Activated B cell treated with CpG ODN at 0.5 μM for 24 hours (primary cell): ENCODE data around the gene MYO7A. TPM values are rescaled to one million over a fixed set of nuclear protein-coding genes. Genes with fewer than 3 reads are reported as not detected.

ENCODE experiments used
- ATAC-seq: fragments of 200-7000 bp; cut with Tn5 transposase; one replicate; pipeline ENCODE4 v1.10.0; 2021; ENCODE audit warnings: low read depth, mild to moderate bottlenecking, moderate library complexity
- CTCF ChIA-PET: fragments of 350-600 bp; sonication (Branson Sonifier 250); formaldehyde crosslinking; loops from one replicate; lab custom pipeline; 2021; ENCODE audit warnings: antibody characterized with exemption; lab: Charles Lee
- POLR2A ChIA-PET: fragments of 350-600 bp; sonication (Branson Sonifier 250); formaldehyde crosslinking; loops from one replicate; lab custom pipeline; 2021; ENCODE audit warnings: antibody characterized with exemption; lab: Charles Lee
- DNase-seq: peaks from one replicate; pipeline ENCODE4 v3.0.0; 2022
- H3K27ac Mint-ChIP-seq: one replicate; pipeline ENCODE4 v1.8.0; 2020; ENCODE audit warnings: mixed read lengths
- H3K27me3 Mint-ChIP-seq: one replicate; pipeline ENCODE4 v1.8.0; 2021; ENCODE audit warnings: mixed read lengths
- H3K36me3 Mint-ChIP-seq: one replicate; pipeline ENCODE4 v1.8.0; 2021; ENCODE audit warnings: low read depth, mixed read lengths
- H3K4me1 Mint-ChIP-seq: one replicate; pipeline ENCODE4 v1.8.0; 2021; ENCODE audit warnings: mixed read lengths
- H3K4me3 Mint-ChIP-seq: one replicate; pipeline ENCODE4 v1.8.0; 2020; ENCODE audit warnings: mild to moderate bottlenecking, mixed read lengths
- H3K9me3 Mint-ChIP-seq: one replicate; pipeline ENCODE4 v1.8.0; 2020; ENCODE audit warnings: mixed read lengths
- CTCF ChIP-seq: fragments of 200-600 bp; IDR thresholded peaks from one replicate; pipeline ENCODE4 v1.8.0; 2022; ENCODE audit warnings: antibody characterized with exemption, mild to moderate bottlenecking
- intact Hi-C: fragments of 100-400 bp; cut with micrococcal nuclease; formaldehyde crosslinking; loops from one replicate; pipeline ENCODE4 v1.15.1; 2024
- total RNA-seq: library from RNA; stranded (reverse); gene quantifications from 2 replicates; pipeline ENCODE4 v1.2.3, GENCODE V29; 2022

MYO7A gene
- total RNA-seq, 1 donor from 2014 or later, result 5.4 TPM

GRCh38 chr11:77188633-77189491 is 60.8 kb downstream of the MYO7A start:
- intact Hi-C loops, result loop anchor here (1.0 to 5.0 kb wide), 4 partner anchors 62 to 359 kb away; no protein-coding TSS in a partner anchor
- Mint-ChIP-seq H3K27me3 (no peaks in the 10 kb centered on the region), H3K36me3 (no peaks in the 10 kb centered on the region), H3K27ac (no peak overlapping the region), H3K4me1 (no peaks in the 10 kb centered on the region), H3K4me3 (no peak overlapping the region), H3K9me3 (no peaks in the 10 kb centered on the region)
- POLR2A ChIA-PET, result no interaction called here
- CTCF ChIA-PET, result interaction anchor here (0.9 to 5.2 kb wide), 3 partner anchors 61 to 454 kb away, joined by 3 to 28 read pairs (median 4); partner anchors contain the start of gene MYO7A
- no peak for ATAC-seq
- no peak for TF ChIP-seq CTCF
- no peak for DNase-seq

GRCh38 chr11:77189588-77190210 is 61.7 kb downstream of the MYO7A start:
- no peaks in the 10 kb centered on the region for H3K27me3 Mint-ChIP-seq
- intact Hi-C loops, result loop anchor here (5.0 kb wide), 1 partner anchor 267 kb away; no protein-coding TSS in a partner anchor
- no peak overlapping the region for H3K27ac Mint-ChIP-seq
- no peak overlapping the region for H3K4me3 Mint-ChIP-seq
- H3K4me1 Mint-ChIP-seq, result no peaks in the 10 kb centered on the region
- no peak for DNase-seq
- CTCF ChIA-PET, result interaction anchor here (5.2 kb wide), 1 partner anchor 62 kb away, joined by 28 read pairs; the partner anchor contains the start of gene MYO7A
- no peaks in the 10 kb centered on the region for H3K9me3 Mint-ChIP-seq
- H3K36me3 Mint-ChIP-seq, result no peaks in the 10 kb centered on the region
- no peak for ATAC-seq
- no peak for TF ChIP-seq CTCF
- POLR2A ChIA-PET, result no interaction called here

GRCh38 chr11:77190331-77191075 is 62.5 kb downstream of the MYO7A start:
- ATAC-seq (no peak), DNase-seq (no peak)
- Mint-ChIP-seq H3K27ac (no peak overlapping the region), H3K4me1 (no peaks in the 10 kb centered on the region), H3K27me3 (no peaks in the 10 kb centered on the region), H3K9me3 (no peaks in the 10 kb centered on the region), H3K4me3 (no peak overlapping the region), H3K36me3 (no peaks in the 10 kb centered on the region)
- ChIA-PET POLR2A (no interaction called here), CTCF (interaction anchor here (5.2 kb wide), 1 partner anchor 63 kb away, joined by 28 read pairs; the partner anchor contains the start of gene MYO7A)
- intact Hi-C loops, result no loop called here
- TF ChIP-seq CTCF, result no peak

GRCh38 chr11:77191429-77191822 is 63.4 kb downstream of the MYO7A start:
- no peak for ATAC-seq
- H3K27me3 Mint-ChIP-seq, result no peaks in the 10 kb centered on the region
- CTCF ChIA-PET, result no interaction called here
- H3K4me1 Mint-ChIP-seq, result no peaks in the 10 kb centered on the region
- no peak for DNase-seq
- no peak overlapping the region for H3K27ac Mint-ChIP-seq
- no peak for TF ChIP-seq CTCF
- intact Hi-C loops, result no loop called here
- no peaks in the 10 kb centered on the region for H3K9me3 Mint-ChIP-seq
- H3K36me3 Mint-ChIP-seq, result no peaks in the 10 kb centered on the region
- no peak overlapping the region for H3K4me3 Mint-ChIP-seq
- POLR2A ChIA-PET, result no interaction called here
